Measurements from ENCODE around the gene ERMAP.
A peak's percentile ranks its signal among the peaks of the same experiment; 100 is the strongest.

ERMAP gene

DNA sequence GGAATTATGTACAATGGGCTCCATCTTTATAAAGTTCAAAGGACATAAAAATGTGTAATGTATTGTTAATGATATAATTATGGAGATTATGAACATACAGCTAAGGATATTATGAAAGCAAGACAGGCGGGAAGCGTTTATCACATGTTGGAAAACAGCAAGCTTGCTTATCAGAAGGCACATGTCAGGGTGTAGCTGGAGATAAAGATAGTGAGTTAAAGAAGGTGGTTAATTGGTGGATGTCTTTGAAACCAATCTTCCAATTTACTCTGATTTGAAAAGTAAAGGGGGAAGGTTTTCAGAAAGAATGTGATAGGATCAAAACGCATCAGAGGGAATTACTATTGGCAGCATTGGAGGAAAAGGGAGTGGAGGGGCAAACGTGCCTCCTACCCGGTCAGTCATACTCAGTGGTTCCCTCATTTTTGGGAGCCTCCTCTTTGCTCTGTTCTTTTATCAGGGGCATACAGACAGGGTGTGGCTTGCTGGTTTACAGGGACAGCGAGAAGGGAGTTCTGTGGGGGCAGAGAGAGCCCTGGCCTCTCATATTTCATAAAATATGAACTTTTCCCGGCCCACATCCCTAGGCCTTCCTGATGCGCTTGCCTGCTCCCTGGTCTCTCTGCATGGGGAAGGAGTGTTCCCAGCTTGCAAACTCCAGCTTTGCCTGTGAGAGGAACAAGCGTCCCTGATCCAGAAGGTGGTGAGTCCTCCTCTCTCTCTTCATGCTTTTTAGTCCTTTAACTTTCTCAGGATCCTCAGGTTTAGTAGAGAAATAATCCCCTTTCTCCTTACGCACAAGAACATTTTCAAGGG is 8.3 kb downstream of the ERMAP start:
- ATAC-seq (no peak), DNase-seq (no peak)
- Mint-ChIP-seq H3K27ac (no peak overlapping the region), H3K4me1 (peaks cover 14% of the 10 kb centered on the region), H3K4me3 (no peak overlapping the region), H3K9me3 (no peaks in the 10 kb centered on the region), H3K27me3 (no peaks in the 10 kb centered on the region)

DNA sequence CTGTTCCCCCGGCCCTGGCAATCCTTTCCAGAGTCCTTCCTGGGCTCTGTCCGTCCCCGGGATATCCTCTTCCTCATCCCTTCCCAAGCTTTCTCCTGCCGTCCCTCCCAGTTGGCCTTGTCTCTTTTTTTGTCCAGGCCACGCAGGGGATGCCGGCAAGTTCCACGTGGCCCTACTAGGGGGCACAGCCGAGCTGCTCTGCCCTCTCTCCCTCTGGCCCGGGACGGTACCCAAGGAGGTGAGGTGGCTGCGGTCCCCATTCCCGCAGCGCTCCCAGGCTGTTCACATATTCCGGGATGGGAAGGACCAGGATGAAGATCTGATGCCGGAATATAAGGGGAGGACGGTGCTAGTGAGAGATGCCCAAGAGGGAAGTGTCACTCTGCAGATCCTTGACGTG is 13.7 kb downstream of the ERMAP start:
- Mint-ChIP-seq H3K9me3 (no peaks in the 10 kb centered on the region), H3K4me1 (no peaks in the 10 kb centered on the region), H3K27ac (no peak overlapping the region), H3K4me3 (no peak overlapping the region), H3K27me3 (no peaks in the 10 kb centered on the region)
- no peak for DNase-seq
- ATAC-seq = no peak

DNA sequence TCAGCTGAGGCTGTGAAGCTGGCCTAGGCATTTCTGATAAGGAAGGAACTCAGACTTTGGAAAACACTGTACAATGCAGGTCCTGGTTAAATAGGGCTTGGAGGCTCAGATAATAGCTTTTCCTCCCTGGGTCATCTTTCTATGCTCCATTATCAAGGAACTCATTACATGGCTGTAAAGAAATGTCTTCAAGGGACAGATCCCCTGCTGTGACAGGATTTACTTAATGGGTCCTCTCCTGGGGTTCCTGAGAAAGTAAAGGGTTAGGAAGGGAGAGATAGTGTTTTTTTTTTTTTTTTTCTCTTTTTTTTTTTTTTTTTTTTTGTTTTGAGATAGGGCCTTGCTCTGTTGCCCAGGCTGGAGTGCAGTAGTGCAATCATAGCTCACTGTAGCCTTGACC is 14.4 kb downstream of the ERMAP start:
- H3K4me3 Mint-ChIP-seq = no peak overlapping the region
- no peaks in the 10 kb centered on the region for H3K27me3 Mint-ChIP-seq
- no peak for DNase-seq
- no peaks in the 10 kb centered on the region for H3K4me1 Mint-ChIP-seq
- no peak for ATAC-seq
- H3K27ac Mint-ChIP-seq = no peak overlapping the region
- no peaks in the 10 kb centered on the region for H3K9me3 Mint-ChIP-seq

DNA sequence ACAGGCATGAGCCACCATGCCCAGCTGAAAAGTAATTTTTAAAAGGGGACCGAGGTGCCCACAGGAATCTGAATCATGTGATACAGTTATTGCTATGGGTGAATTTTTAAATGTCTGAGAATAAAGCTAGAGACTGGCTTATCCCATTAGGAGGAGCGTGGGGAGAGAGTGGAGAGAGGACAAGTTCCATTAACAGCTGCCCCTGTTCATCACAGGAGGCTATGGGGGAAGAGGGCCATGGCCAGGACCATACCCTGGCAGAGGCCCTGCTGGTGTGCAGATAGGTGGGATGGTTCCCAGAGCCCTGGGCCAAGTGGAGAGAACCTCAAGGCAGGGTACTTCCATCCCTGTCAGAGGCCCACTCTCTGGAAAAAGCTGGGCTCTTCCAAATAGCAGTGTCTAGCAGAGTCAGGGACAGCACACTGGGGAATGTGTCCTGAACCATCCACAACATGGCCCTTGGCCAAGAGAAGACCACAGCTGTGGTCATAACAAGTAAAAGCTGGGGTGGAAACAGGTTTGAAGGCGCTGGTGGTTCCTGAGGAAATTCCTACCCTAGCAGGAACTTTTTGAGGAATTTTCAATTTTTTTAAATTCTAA is 15.8 kb downstream of the ERMAP start:
- Mint-ChIP-seq H3K27me3 (no peaks in the 10 kb centered on the region), H3K4me1 (no peaks in the 10 kb centered on the region), H3K4me3 (no peak overlapping the region), H3K27ac (no peak overlapping the region), H3K9me3 (no peaks in the 10 kb centered on the region)
- ATAC-seq = no peak
- DNase-seq = no peak

DNA sequence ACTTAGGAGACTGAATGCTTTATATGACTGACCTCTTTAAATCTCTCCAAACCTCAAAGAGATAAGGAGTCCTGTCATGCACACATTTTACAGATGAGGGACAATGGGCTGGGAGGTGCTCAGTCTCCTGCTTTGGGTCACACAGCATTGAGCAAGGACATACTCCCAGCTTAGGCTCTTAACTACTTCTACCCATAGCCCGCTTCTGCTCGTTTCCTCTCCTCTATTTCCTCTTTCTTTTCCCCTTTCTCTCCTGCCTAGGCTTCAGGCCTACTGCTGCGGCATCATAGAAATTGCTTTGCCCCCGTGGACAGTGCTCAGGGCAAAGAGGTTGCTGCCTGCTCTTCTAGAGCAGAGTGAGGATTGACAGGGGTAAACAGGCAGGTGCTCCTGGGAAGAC is 17.1 kb downstream of the ERMAP start:
- Mint-ChIP-seq H3K27me3 (no peaks in the 10 kb centered on the region), H3K4me1 (no peaks in the 10 kb centered on the region), H3K4me3 (no peak overlapping the region), H3K27ac (no peak overlapping the region), H3K9me3 (no peaks in the 10 kb centered on the region)
- no peak for ATAC-seq
- DNase-seq = no peak

DNA sequence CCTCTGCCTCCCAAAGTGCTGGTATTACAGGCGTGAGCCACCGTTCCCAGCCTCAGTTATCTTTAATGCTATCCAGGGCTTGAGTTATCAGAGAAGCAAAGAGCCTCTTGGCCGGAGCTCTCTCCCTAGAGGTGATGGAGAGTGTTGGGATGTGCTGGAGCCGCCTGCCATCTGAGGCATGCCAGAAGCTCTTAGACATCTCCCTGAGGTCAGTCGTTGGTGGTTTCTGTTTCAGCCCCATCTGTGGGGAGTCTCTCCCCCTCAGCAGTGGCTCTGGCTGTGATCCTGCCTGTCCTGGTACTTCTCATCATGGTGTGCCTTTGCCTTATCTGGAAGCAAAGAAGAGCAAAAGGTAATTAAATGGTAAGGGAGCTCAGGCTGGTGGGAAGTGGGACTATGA is 17.9 kb downstream of the ERMAP start:
- Mint-ChIP-seq H3K27ac (peak overlapping the region in 1 of 2 donors; percentile 8), H3K4me3 (no peak overlapping the region), H3K4me1 (no peaks in the 10 kb centered on the region)

DNA sequence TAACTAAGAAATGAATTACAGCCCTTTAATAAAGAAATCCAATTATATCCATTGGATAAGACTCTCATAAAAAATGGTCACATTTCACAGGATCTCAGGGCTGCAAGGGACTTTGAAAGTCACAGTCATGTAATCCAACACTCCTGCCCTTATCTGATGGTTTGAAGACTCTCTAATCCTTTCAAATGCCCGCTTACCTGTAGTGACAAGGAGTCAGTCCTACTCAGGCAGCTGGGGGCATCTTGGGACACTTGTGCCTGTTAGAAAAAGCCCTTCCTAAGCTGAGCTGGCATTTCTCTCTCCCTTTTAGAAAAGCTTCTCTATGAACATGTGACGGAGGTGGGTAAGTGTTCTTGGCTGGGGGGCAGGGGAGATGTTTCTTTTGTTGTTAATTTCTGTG is 18.5 kb downstream of the ERMAP start:
- Mint-ChIP-seq H3K27ac (no peak overlapping the region), H3K27me3 (no peaks in the 10 kb centered on the region), H3K9me3 (no peaks in the 10 kb centered on the region), H3K4me1 (no peaks in the 10 kb centered on the region), H3K4me3 (no peak overlapping the region)
- ATAC-seq (no peak), DNase-seq (no peak)

More for the DNA sequence above, 17.9 kb downstream of the ERMAP start:
- no peak for ATAC-seq
- DNase-seq = no peak
- H3K9me3 Mint-ChIP-seq = no peaks in the 10 kb centered on the region
- H3K27me3 Mint-ChIP-seq = no peaks in the 10 kb centered on the region

DNA sequence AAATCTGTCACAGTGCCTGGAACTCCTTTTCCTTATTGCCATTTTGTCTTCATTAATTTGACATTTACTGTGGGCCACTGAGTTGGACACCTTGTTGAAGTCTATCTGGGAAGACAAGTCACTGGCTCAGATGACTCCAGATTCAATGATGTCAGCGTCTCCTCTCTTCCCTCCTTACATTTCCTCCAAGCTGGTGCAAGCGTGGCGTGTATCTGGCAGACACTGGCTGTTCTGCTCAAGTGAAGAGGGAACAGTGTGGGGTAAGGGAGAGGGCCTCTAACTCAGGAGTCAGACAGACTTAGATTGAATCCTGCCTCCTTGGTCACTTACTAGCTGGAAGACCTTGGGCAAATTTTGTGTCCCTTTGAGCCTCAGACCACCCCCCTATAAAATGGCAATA is 20.8 kb downstream of the ERMAP start:
- Mint-ChIP-seq H3K4me3 (no peak overlapping the region), H3K27me3 (no peaks in the 10 kb centered on the region), H3K27ac (no peak overlapping the region), H3K9me3 (no peaks in the 10 kb centered on the region), H3K4me1 (no peaks in the 10 kb centered on the region)
- ATAC-seq (no peak), DNase-seq (no peak)

DNA sequence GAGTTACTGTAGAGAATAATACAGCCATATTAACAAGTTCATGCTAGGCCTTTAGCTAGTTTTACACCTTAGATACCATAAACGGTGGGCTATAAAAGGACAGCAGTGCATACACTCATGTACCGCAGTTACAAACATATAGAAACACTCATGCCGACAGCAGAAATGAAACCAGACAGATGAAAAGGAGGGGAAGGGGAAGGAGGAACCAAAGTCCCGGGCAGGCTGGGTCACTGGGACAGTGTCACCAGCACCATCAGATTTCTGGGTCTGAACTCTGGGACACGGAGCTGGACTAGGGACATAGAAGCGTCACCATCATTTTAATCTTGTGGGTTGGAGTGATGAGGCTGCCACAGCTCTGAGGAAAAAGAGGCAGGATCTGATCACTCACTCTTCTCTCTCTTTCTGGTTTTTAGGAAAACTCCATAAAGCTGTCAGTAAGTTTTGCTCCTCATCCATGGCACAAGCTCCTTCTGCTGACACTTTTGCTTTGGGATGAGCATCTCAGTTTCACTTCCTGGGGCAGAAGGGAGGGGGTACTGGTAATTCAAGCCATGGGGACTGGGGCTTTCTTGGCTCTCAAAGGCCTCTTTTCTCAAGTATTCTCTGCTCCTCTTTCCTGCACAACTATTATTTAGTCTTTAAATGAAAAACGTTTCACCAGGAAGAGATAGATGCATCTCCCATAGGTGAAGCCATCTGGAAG is 21.7 kb downstream of the ERMAP start:
- Mint-ChIP-seq H3K9me3 (no peaks in the 10 kb centered on the region), H3K4me3 (no peak overlapping the region)

DNA sequence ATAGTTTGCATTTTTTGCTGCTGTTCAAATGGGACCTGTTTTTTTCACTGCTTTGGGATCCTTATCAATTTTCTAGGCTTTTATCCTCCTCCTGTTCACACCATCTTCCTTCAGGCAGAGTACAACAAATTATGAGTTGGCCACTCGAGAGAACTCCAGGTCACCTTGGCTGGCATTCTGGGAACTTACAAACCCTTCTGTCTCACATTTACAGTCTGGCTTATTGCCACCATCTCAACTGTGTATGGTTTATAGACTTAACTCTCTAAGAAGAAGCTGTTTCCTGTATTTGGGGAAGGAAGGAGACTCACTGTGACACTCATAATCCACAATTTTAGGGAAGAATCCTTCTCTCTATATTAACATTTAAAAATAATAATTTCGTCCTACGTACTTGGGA is 24.1 kb downstream of the ERMAP start:
- ATAC-seq = no peak
- H3K27ac Mint-ChIP-seq = no peak overlapping the region
- H3K4me1 Mint-ChIP-seq = no peaks in the 10 kb centered on the region
- no peaks in the 10 kb centered on the region for H3K9me3 Mint-ChIP-seq
- H3K4me3 Mint-ChIP-seq = no peak overlapping the region
- no peak for DNase-seq
- no peaks in the 10 kb centered on the region for H3K27me3 Mint-ChIP-seq

More for the DNA sequence above, 21.7 kb downstream of the ERMAP start:
- Mint-ChIP-seq H3K27me3 (no peaks in the 10 kb centered on the region), H3K4me1 (no peaks in the 10 kb centered on the region), H3K27ac (no peak overlapping the region)
- ATAC-seq (no peak), DNase-seq (no peak)

DNA sequence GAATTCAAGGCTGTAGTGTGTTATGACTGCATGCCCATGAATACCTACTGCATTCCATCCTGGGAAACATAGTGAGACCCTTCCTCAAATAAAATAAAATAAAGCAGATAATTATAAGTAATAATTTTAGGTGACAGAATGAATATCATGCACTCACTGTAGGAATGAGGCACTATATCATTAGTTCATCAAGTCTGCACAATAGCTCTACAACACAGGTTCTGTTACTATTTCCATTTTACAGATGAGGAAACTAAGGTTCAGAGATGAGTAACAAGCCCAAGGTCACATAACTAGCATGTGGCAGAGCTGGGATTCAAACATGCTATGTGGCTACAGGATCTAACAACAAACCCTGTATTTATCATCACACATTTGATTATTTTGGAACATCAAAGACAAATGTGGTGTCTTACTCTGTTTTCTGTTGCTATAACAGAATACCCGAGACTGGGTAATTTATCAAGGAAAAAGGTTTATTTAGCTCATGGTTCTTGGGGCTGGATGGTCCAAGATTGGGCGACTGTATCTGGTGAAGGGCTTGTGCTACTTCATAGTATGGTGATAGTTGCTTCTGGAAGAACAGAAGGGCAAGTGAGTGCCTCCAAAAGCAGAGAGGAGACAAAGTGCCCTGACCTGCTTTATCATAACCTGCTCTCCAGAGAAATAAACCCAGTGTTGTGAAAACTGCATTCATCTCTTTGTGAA is 24.7 kb downstream of the ERMAP start:
- Mint-ChIP-seq H3K4me3 (no peak overlapping the region), H3K27ac (peak overlapping the region in 1 of 2 donors; percentile 29), H3K4me1 (no peaks in the 10 kb centered on the region), H3K27me3 (no peaks in the 10 kb centered on the region), H3K9me3 (no peaks in the 10 kb centered on the region)
- ATAC-seq (no peak), DNase-seq (no peak)

DNA sequence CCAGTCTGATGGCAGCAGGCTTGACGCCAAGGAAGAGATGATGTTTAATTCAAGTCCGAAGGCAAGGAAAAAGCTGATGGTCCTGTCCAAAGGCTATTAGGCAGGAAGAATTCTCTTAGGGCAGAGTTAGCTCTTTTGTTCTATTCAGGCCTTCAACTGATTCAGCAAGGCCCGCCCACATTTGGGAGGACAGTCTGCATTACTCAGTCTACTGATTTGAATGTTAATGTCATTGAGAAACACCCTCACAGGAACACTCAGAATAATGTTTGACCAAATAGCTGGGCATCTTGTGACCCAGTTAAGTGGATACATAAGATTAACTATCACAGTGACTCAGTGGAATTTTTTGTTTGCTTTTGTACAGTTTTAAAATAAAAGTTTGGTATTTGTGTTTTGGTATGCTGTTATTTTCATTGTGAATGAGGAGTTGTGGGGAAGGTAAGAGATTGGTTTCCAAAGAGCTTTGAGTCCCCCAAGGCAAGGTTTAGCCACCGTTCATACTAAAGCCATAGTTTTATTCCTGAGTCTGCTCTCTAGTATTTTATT is 27.7 kb downstream of the ERMAP start:
- Mint-ChIP-seq H3K27me3 (no peaks in the 10 kb centered on the region), H3K27ac (no peak overlapping the region), H3K4me1 (peaks cover 22% of the 10 kb centered on the region), H3K9me3 (peaks cover 0 to under 1% of the 10 kb centered on the region in 2 donors), H3K4me3 (no peak overlapping the region)
- DNase-seq (no peak), ATAC-seq (no peak)

DNA sequence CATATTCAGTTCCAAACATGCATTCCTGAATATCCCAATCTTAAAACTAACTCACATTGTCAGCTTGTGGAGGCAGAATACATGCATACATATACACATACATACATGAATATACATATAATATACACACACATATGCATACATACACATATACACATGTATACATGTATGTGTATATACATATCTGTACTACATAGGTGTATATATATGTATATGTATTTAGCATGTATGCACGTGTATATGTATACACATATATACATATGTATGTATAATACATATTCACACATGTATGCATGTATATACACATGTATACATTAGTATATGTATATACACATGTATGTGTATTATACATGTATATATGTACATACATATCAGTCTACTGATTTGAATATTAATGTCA is 28.3 kb downstream of the ERMAP start:
- Mint-ChIP-seq H3K27ac (no peak overlapping the region), H3K4me3 (no peak overlapping the region), H3K4me1 (peaks cover 28% of the 10 kb centered on the region), H3K27me3 (no peaks in the 10 kb centered on the region), H3K9me3 (peaks cover 0 to 5% of the 10 kb centered on the region in 2 donors)
- ATAC-seq (no peak), DNase-seq (no peak)

DNA sequence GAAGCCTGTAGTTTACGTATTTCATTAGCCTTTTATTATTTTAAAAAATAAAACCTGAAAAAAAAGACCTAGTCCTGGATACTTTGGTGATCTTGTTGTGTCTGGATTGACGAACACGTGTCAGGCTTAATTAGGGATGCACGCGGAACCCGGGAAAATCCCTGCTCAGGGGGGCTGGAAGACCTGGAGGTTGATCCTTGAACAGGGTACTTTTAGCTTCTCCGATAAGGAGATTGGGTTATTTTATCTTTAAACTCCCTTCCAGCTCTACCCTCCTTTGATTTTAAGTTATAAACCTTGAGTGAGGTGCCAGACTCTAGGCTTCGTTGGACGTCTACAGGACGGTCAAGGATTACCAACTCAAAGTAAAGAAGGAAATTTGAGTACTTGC is 28.9 kb downstream of the ERMAP start:
- Mint-ChIP-seq H3K4me3 (peak overlapping the region; percentile 85 to 94), H3K4me1 (peaks cover 28% of the 10 kb centered on the region), H3K9me3 (peaks cover 0 to 5% of the 10 kb centered on the region in 2 donors), H3K27me3 (no peaks in the 10 kb centered on the region), H3K27ac (peak overlapping the region; percentile 72 to 74)
- ATAC-seq (peak; percentile 29), DNase-seq (no peak)

DNA sequence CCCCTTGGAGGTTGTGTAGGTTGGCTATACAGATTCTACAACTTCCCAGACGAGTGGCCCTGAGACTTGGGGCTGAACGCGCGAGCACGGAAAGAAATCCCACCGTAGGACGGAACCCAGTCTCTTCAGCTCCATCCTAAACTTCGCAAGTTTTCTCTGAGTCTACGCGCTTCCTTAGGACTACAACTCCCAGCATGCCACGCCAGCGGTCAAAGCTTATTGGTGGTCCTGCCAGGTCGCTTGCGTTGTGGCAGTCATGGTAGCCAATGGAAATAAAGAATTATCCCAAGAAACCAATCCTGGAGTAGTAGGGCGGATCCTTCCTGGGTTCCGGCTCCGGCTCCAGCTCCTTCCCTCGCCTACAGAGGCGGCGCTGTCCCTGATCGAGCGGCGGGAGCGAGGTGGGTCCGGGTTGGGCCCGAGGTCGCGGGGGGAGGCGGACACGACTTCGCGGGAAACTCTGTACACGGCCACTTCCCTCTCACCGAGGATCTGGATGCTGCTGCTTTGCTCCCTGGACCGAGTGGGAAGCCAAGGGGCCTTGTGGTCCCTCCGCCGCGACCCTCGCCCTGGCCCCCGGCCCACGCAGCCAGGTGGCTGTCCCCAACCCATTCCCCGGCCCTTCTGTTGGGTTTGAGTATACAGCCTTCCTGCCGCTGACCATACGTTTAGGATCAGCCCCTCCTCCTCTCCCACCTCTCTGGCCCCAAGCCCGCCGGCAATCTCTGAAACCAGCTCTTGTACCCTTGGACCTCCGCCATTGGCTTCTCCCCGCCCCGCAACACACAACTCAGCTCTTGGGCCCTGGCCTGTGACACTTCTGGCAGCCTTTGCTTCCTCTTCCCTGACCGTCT is 29.6 kb downstream of the ERMAP start, which contains the start of gene ZNF691:
TSS of gene ZNF691 (plus strand) at position 357 of the 854 bp plus-strand sequence. CDS start 3,046 bp downstream, outside the sequence.
- Mint-ChIP-seq H3K27me3 (no peaks in the 10 kb centered on the region), H3K27ac (peak within 1 kb of the TSS; percentile 74 to 94), H3K4me3 (peak within 1 kb of the TSS; percentile 85 to 94), H3K9me3 (peaks cover 0 to 5% of the 10 kb centered on the region in 2 donors), H3K4me1 (peaks cover 28% of the 10 kb centered on the region)
- ATAC-seq = peak; percentile 96
- DNase-seq = peak; percentile 83 to 91
